ENCODE measurements around the gene CDH22.

Gene CDH22

GRCh38 chr20:46327557-46327956 lies 19.3 kb upstream of the CDH22 start:
- peaks cover 11% of the 10 kb centered on the region for H3K4me1 ChIP-seq (ENCODE audit: control insufficient read depth, insufficient read depth, low read length)
- H3K9me3 ChIP-seq (ENCODE audit: control insufficient read depth, low read length) = no peaks in the 10 kb centered on the region
- no peak overlapping the region for H3K9ac ChIP-seq (ENCODE audit: low read length)
- no peaks in the 10 kb centered on the region for H3K36me3 ChIP-seq (ENCODE audit: control insufficient read depth, insufficient read depth, low read length)
- peaks cover 27% of the 10 kb centered on the region for H3K27me3 ChIP-seq (ENCODE audit: control insufficient read depth, insufficient read depth, low read length)
- no peak overlapping the region for H3K4me3 ChIP-seq (ENCODE audit: low read length)

- Histone ChIP-seq H3K36me3 (ENCODE audit: control insufficient read depth, insufficient read depth, low read length) (no peaks in the 10 kb centered on the region), H3K4me3 (ENCODE audit: low read length) (no peak overlapping the region), H3K27me3 (ENCODE audit: control insufficient read depth, insufficient read depth, low read length) (peaks cover 27% of the 10 kb centered on the region), H3K9ac (ENCODE audit: low read length) (no peak overlapping the region), H3K9me3 (ENCODE audit: control insufficient read depth, low read length) (no peaks in the 10 kb centered on the region), H3K4me1 (ENCODE audit: control insufficient read depth, insufficient read depth, low read length) (no peaks in the 10 kb centered on the region)
Observed at GRCh38 chr20:46325789-46326188, 17.5 kb upstream of the CDH22 start.

- H3K9me3 ChIP-seq (ENCODE audit: control insufficient read depth, low read length) = no peaks in the 10 kb centered on the region
- no peaks in the 10 kb centered on the region for H3K4me1 ChIP-seq (ENCODE audit: control insufficient read depth, insufficient read depth, low read length)
- no peak overlapping the region for H3K4me3 ChIP-seq (ENCODE audit: low read length)
- H3K9ac ChIP-seq (ENCODE audit: low read length) = no peak overlapping the region
- H3K27me3 ChIP-seq (ENCODE audit: control insufficient read depth, insufficient read depth, low read length) = peaks cover 21% of the 10 kb centered on the region
- H3K36me3 ChIP-seq (ENCODE audit: control insufficient read depth, insufficient read depth, low read length) = no peaks in the 10 kb centered on the region
Observed at GRCh38 chr20:46324960-46325703, 16.8 kb upstream of the CDH22 start.

- Histone ChIP-seq H3K4me1 (ENCODE audit: control insufficient read depth, insufficient read depth, low read length) (no peaks in the 10 kb centered on the region), H3K36me3 (ENCODE audit: control insufficient read depth, insufficient read depth, low read length) (no peaks in the 10 kb centered on the region), H3K27me3 (ENCODE audit: control insufficient read depth, insufficient read depth, low read length) (peaks cover 13% of the 10 kb centered on the region), H3K9ac (ENCODE audit: low read length) (no peak overlapping the region), H3K9me3 (ENCODE audit: control insufficient read depth, low read length) (no peaks in the 10 kb centered on the region), H3K4me3 (ENCODE audit: low read length) (no peak overlapping the region)
Observed at GRCh38 chr20:46324379-46324778, 16.1 kb upstream of the CDH22 start.

GRCh38 chr20:46323557-46323956 lies 15.3 kb upstream of the CDH22 start:
- peaks cover 8% of the 10 kb centered on the region for H3K27me3 ChIP-seq (ENCODE audit: control insufficient read depth, insufficient read depth, low read length)
- H3K9me3 ChIP-seq (ENCODE audit: control insufficient read depth, low read length) = no peaks in the 10 kb centered on the region
- H3K4me3 ChIP-seq (ENCODE audit: low read length) = no peak overlapping the region
- H3K4me1 ChIP-seq (ENCODE audit: control insufficient read depth, insufficient read depth, low read length) = no peaks in the 10 kb centered on the region
- H3K9ac ChIP-seq (ENCODE audit: low read length) = no peak overlapping the region
- H3K36me3 ChIP-seq (ENCODE audit: control insufficient read depth, insufficient read depth, low read length) = no peaks in the 10 kb centered on the region

GRCh38 chr20:46322641-46323040 lies 14.3 kb upstream of the CDH22 start:
- Histone ChIP-seq H3K4me1 (ENCODE audit: control insufficient read depth, insufficient read depth, low read length) (peaks cover 5% of the 10 kb centered on the region), H3K9ac (ENCODE audit: low read length) (no peak overlapping the region)

GRCh38 chr20:46317685-46318177 lies 9.4 kb upstream of the CDH22 start:
- no peak overlapping the region for H3K4me3 ChIP-seq (ENCODE audit: low read length)
- no peaks in the 10 kb centered on the region for H3K9me3 ChIP-seq (ENCODE audit: control insufficient read depth, low read length)
- H3K27me3 ChIP-seq (ENCODE audit: control insufficient read depth, insufficient read depth, low read length) = peaks cover 52% of the 10 kb centered on the region
- peaks cover 9% of the 10 kb centered on the region for H3K4me1 ChIP-seq (ENCODE audit: control insufficient read depth, insufficient read depth, low read length)
- H3K9ac ChIP-seq (ENCODE audit: low read length) = no peak overlapping the region
- no peaks in the 10 kb centered on the region for H3K36me3 ChIP-seq (ENCODE audit: control insufficient read depth, insufficient read depth, low read length)

More at GRCh38 chr20:46322641-46323040, 14.3 kb upstream of the CDH22 start:
- Histone ChIP-seq H3K36me3 (ENCODE audit: control insufficient read depth, insufficient read depth, low read length) (no peaks in the 10 kb centered on the region), H3K9me3 (ENCODE audit: control insufficient read depth, low read length) (no peaks in the 10 kb centered on the region), H3K27me3 (ENCODE audit: control insufficient read depth, insufficient read depth, low read length) (peaks cover 10% of the 10 kb centered on the region), H3K4me3 (ENCODE audit: low read length) (no peak overlapping the region)

- H3K27me3 ChIP-seq (ENCODE audit: control insufficient read depth, insufficient read depth, low read length) = peaks cover 58% of the 10 kb centered on the region
- no peaks in the 10 kb centered on the region for H3K9me3 ChIP-seq (ENCODE audit: control insufficient read depth, low read length)
- H3K4me1 ChIP-seq (ENCODE audit: control insufficient read depth, insufficient read depth, low read length) = peaks cover 9% of the 10 kb centered on the region
- no peak overlapping the region for H3K4me3 ChIP-seq (ENCODE audit: low read length)
- no peaks in the 10 kb centered on the region for H3K36me3 ChIP-seq (ENCODE audit: control insufficient read depth, insufficient read depth, low read length)
- no peak overlapping the region for H3K9ac ChIP-seq (ENCODE audit: low read length)
Observed at GRCh38 chr20:46316984-46317684, 8.8 kb upstream of the CDH22 start.

- no peaks in the 10 kb centered on the region for H3K9me3 ChIP-seq (ENCODE audit: control insufficient read depth, low read length)
- H3K36me3 ChIP-seq (ENCODE audit: control insufficient read depth, insufficient read depth, low read length) = no peaks in the 10 kb centered on the region
- H3K9ac ChIP-seq (ENCODE audit: low read length) = no peak overlapping the region
- no peak overlapping the region for H3K4me3 ChIP-seq (ENCODE audit: low read length)
- H3K4me1 ChIP-seq (ENCODE audit: control insufficient read depth, insufficient read depth, low read length) = peaks cover 9% of the 10 kb centered on the region
- peaks cover 75% of the 10 kb centered on the region for H3K27me3 ChIP-seq (ENCODE audit: control insufficient read depth, insufficient read depth, low read length)
Observed at GRCh38 chr20:46315311-46315710, 7.0 kb upstream of the CDH22 start.

GRCh38 chr20:46312945-46313861 lies 4.9 kb upstream of the CDH22 start:
- no peak overlapping the region for H3K9ac ChIP-seq (ENCODE audit: low read length)
- H3K9me3 ChIP-seq (ENCODE audit: control insufficient read depth, low read length) = no peaks in the 10 kb centered on the region
- peaks cover 9% of the 10 kb centered on the region for H3K4me1 ChIP-seq (ENCODE audit: control insufficient read depth, insufficient read depth, low read length)
- H3K36me3 ChIP-seq (ENCODE audit: control insufficient read depth, insufficient read depth, low read length) = no peaks in the 10 kb centered on the region
- no peak overlapping the region for H3K4me3 ChIP-seq (ENCODE audit: low read length)
- H3K27me3 ChIP-seq (ENCODE audit: control insufficient read depth, insufficient read depth, low read length) = peaks cover 96% of the 10 kb centered on the region

- no peaks in the 10 kb centered on the region for H3K36me3 ChIP-seq (ENCODE audit: control insufficient read depth, insufficient read depth, low read length)
- H3K27me3 ChIP-seq (ENCODE audit: control insufficient read depth, insufficient read depth, low read length) = peaks cover 96% of the 10 kb centered on the region
- H3K4me3 ChIP-seq (ENCODE audit: low read length) = no peak overlapping the region
- H3K4me1 ChIP-seq (ENCODE audit: control insufficient read depth, insufficient read depth, low read length) = peaks cover 6% of the 10 kb centered on the region
- H3K9ac ChIP-seq (ENCODE audit: low read length) = no peak overlapping the region
- H3K9me3 ChIP-seq (ENCODE audit: control insufficient read depth, low read length) = no peaks in the 10 kb centered on the region
Observed at GRCh38 chr20:46312075-46312944, 4.0 kb upstream of the CDH22 start.
